ENCODE results near the gene NTSR1. TPM values are rescaled to one million over a fixed set of nuclear protein-coding genes. Genes with fewer than 3 reads are reported as not detected.

Gene NTSR1
- polyA plus RNA-seq, 3 donors: 0.05 to 0.15 TPM; not detected in 1

DNA sequence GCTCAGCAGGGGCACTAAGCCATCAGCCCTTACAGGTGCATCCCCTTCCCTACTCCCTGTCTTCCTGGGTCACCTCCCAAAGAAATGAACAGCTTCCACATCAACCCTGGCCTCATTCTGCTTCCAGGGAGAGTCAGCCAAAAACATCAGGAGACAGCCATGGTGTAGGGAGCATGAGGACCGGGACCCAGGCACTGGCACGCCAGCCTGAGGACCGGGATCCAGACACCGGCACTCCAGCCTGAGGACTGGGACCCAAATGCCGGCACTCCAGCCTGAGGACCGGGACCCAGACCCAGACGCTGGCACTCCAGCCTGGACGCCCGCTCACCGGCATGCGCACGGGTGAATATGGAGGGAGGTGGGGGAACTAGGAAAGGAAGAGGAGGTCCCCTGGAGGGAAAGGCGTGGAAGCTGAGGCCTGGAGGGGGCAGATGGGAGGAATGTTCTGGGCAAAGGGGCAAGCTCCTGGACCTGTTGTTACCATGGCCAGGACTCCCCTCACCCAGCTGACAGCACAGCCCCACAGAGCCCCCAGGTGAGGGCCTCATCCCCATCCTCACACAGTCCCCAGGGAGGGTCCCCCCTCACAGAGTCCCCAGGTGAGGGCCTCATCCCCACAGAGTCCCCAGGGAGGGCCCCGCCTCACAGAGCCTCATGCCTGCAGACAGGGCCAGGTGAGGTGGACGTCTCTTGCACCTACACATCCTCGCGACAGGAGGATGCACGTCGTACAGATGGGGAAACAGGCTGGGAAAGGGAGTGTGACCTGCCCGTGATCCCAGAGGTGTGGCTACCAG lies 61.7 kb downstream of the NTSR1 start:
- H3K27ac ChIP-seq (ENCODE audit: low read depth, low read length): no peak overlapping the region

DNA sequence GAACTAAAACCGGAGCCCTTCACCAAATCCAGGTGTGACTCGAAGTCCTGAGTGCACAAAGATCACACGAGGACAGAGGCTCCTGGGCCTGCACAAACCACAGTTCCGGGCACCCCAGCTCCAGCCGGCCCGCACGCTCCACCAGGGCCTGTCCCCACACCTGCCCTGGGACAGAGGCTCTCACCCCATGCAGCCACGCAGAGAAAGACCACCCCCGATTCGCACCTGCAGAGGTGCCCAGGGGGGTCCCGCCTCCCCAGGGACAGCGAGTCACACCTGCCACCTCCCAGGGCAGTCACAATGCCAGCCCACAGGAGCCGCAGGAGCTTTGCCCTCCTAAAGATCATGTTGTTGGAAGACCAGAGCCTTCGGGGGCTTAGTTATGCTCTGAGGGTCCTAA lies 62.3 kb downstream of the NTSR1 start:
- WGBS, 3 donors: 74 to 92% (median 88%) methylated on average over 14 of the region's 14 CpGs
- H3K27ac ChIP-seq (ENCODE audit: low read depth, low read length): no peak overlapping the region

More for the DNA sequence above, 61.7 kb downstream of the NTSR1 start:
- 83 to 94% (median 92%) methylated on average over 20 of the region's 20 CpGs for WGBS, 3 donors

GRCh38 chr20:62771396-62772102 lies 62.9 kb downstream of the NTSR1 start:
- WGBS, 3 donors: 66 to 79% (median 75%) methylated on average over 25 of the region's 25 CpGs

GRCh38 chr20:62772103-62772611 lies 63.5 kb downstream of the NTSR1 start:
- 73 to 88% (median 87%) methylated on average over 23 of the region's 23 CpGs for WGBS, 3 donors
- no peak overlapping the region for H3K27ac ChIP-seq (ENCODE audit: low read depth, low read length)

More at GRCh38 chr20:62771396-62772102, 62.9 kb downstream of the NTSR1 start:
- H3K27ac ChIP-seq (ENCODE audit: low read depth, low read length): no peak overlapping the region

DNA sequence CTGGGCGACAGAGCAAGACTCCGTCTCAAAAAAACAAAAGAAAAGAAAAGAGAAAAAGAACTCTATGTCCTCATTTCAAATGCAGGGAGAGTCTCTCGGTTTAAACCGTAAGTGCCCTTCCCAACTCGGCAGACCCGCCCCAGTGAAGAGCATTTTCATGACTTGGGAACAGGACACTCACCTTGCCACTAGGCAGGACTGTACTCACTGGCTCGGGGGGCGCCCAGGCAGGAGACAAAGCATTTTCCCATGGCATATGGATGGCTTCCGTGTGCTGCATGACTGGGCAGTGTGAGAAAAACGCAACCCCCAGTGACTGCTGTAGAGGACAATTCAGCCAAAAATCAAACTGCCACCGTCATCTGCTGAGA lies 64.0 kb downstream of the NTSR1 start:
- H3K27ac ChIP-seq (ENCODE audit: low read depth, low read length): no peak overlapping the region
- 42 to 72% (median 67%) methylated on average over 11 of the region's 11 CpGs for WGBS, 3 donors

DNA sequence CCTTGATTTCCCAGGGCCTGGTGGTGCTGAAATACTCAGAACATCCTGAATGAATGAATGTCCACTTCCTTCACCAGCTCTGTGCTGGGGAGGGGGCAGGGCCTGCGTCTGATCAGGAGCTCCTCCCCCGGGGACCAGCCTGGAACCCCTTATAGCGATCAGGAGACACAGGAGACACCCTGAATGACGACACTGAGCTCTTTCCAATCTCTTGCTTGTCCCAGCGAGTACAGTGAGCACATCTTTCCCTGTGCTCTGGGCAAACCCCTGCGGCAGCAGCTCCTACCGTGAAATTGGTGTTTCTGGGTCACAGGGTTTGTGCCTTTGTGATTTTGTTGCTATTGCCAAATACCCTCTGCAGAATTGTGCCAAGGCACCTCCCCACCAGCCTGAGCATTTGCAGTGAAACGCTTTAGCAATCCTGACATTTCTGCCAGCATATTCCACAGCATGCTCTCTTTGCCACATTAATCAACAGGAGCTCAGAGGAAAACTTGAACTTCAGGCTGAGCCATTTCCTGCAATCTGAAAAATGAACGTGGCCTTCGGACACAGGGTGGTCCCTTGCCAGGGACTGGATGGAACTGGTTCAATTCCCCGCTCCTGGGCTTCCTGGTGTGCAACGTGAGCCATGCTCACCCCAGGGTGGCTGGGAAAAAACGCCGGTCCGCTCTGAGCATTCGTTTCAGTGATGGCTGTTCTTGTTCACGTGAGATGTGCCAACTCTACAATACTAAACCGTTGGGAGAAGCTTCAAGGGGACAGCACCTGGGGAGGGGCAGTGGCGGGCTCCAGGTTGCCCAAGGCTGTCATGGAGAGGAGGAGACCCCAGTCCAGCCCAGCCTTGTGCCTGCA lies 64.6 kb downstream of the NTSR1 start:
- WGBS, 3 donors: 18 to 39% (median 34%) methylated on average over 19 of the region's 19 CpGs
- H3K27ac ChIP-seq (ENCODE audit: low read depth, low read length): no peak overlapping the region

GRCh38 chr20:62773845-62774714 lies 65.4 kb downstream of the NTSR1 start:
- H3K27ac ChIP-seq (ENCODE audit: low read depth, low read length): no peak overlapping the region
- 72 to 86% (median 86%) methylated on average over 29 of the region's 29 CpGs for WGBS, 3 donors

- 64 to 73% (median 67%) methylated on average over 8 of the region's 8 CpGs for WGBS, 3 donors
- H3K27ac ChIP-seq (ENCODE audit: low read depth, low read length): no peak overlapping the region
Observed at GRCh38 chr20:62774762-62775161, 66.1 kb downstream of the NTSR1 start.

DNA sequence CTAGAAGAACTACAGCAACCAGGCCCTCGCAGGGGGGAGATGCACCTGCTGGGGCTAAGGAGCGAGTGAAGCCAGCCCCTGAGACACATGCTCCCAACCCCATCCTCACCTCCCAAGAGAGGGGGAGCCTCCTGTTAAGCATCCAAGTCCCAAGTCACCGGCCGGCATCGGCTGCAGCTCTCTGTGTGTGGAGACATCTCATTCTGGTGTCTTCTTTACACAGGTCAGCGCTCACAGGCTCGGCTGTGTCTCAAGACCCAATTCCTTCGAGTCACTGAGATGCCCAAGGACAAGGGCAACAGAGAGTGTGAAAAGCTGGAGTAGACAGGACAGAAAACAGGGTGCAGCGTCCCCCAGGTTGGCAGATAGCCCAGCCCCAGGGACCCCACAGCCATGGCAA lies 66.6 kb downstream of the NTSR1 start:
- no peak overlapping the region for H3K27ac ChIP-seq (ENCODE audit: low read depth, low read length)
- WGBS, 3 donors: 85 to 92% (median 86%) methylated on average over 9 of the region's 9 CpGs

GRCh38 chr20:62776035-62776691 lies 67.5 kb downstream of the NTSR1 start:
- 84 to 87% (median 85%) methylated on average over 24 of the region's 24 CpGs for WGBS, 3 donors
- no peak overlapping the region for H3K27ac ChIP-seq (ENCODE audit: low read depth, low read length)

GRCh38 chr20:62776692-62777527 lies 68.3 kb downstream of the NTSR1 start:
- WGBS, 3 donors: 54 to 60% (median 57%) methylated on average over 14 of the region's 14 CpGs
- no peak overlapping the region for H3K27ac ChIP-seq (ENCODE audit: low read depth, low read length)

DNA sequence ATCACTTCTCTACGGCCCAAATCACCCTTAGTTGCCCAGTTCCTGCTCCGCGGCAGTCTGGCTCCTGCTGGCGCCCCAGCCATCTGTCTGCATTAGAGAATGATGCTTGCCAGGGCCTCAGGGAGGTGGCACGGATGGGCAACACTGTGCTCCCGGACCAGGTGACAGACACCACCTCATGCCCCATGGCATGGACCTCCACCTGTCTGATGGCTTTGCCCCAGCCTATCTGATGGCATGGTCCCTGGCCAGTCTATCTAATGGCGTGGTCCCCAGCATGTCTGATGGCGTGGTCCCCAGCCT lies 68.8 kb downstream of the NTSR1 start:
- H3K27ac ChIP-seq (ENCODE audit: low read depth, low read length): no peak overlapping the region
- WGBS, 3 donors: 79 to 93% (median 86%) methylated on average over 8 of the region's 8 CpGs

DNA sequence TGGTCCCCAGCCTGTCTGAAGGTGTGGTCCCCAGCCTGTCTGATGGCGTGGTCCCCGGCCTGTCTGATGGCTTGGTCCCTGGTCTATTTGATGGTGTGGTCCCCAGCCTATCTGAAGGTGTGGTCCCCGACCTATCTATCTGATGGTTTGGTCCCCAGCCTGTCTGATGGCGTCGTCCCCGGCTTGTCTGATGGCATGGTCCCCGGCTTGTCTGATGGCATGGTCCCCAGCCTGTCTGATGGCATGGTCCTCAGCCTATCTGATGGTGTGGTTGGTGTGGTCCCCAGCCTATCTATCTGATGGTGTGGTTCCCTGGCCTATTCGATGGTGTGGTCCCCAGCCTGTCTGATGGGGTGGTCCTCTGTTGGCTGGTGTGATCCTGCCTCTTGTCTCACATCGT lies 69.4 kb downstream of the NTSR1 start:
- H3K27ac ChIP-seq (ENCODE audit: low read depth, low read length): no peak overlapping the region
- WGBS, 3 donors: 84 to 98% (median 96%) methylated on average over 9 of the region's 9 CpGs

DNA sequence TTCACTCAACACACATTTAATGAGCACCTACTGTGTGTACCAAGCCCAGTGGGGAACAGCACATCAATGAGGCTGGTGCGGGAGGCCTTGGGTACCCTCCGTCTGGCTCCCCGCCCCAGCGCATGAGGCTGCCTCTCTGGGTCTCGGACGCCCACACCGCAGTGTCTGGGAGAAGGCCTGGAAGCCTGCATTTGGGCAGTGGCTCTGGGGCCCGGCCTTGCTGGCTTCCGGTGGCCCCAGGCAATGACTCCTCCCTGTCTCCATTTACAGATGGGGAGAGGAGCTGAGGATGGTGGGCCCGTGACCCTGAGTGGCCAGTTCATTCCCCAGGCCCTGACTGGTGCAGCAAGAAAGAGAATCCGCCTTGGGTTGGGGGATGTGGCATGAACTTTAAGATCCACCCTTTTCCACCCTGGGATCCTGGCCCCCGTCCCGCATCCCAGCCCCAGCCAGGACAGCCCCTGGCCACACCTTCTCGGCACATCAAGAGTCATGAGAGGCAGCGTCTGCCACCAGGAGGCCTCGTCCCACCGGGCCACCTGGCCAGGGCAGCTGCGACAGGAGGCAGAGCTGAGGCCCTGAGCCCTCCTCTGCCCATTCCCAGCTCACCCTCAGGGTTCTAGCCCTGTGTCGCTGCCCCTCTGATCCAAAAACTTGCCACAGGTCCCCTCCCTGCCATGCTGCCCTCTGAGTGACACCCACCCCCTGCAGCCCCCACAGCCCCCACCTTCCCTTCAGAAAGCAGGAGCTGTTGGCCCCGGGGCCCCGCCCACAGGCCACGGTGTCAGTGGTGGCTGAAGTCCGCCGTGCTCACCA lies 70.2 kb downstream of the NTSR1 start:
- H3K27ac ChIP-seq (ENCODE audit: low read depth, low read length): no peak overlapping the region

GRCh38 chr20:62779417-62779685 lies 70.7 kb downstream of the NTSR1 start:
- 76 to 87% (median 87%) methylated on average over 7 of the region's 7 CpGs for WGBS, 3 donors
- no peak overlapping the region for H3K27ac ChIP-seq (ENCODE audit: low read depth, low read length)

More for the DNA sequence above, 70.2 kb downstream of the NTSR1 start:
- 62 to 79% (median 77%) methylated on average over 24 of the region's 24 CpGs for WGBS, 3 donors

- 45 to 74% (median 69%) methylated on average over 20 of the region's 20 CpGs for WGBS, 3 donors
Observed at GRCh38 chr20:62780204-62780603, 71.6 kb downstream of the NTSR1 start.

More at GRCh38 chr20:62780204-62780603, 71.6 kb downstream of the NTSR1 start:
- no peak overlapping the region for H3K27ac ChIP-seq (ENCODE audit: low read depth, low read length)
